OCI-LY7 (cell line): Measurements from ENCODE around the gene MEOX2. TPM values are rescaled to one million over a fixed set of nuclear protein-coding genes. Genes with fewer than 3 reads are reported as not detected.

Source experiments
- BruUV-seq: library from RNA; stranded (reverse); fragments of 400-500 nt; replicated peaks from 2 replicates; lab custom pipeline; 2021; lab: Mats Ljungman, UMichigan
- CTCF ChIA-PET: fragments of 300-600 bp; sonication (Branson Sonifier 250); formaldehyde crosslinking; loops from one replicate; lab custom pipeline; 2022; ENCODE audit warnings: antibody characterized with exemption; ENCODE audit not compliant: unreplicated experiment; lab: Charles Lee
- POLR2A ChIA-PET: fragments of 300-600 bp; sonication (Branson Sonifier 250); formaldehyde crosslinking; loops from one replicate; lab custom pipeline; 2022; ENCODE audit warnings: antibody characterized with exemption; lab: Charles Lee
- DNase-seq: peaks from one replicate; pipeline ENCODE4 v3.0.0-alpha.2; 2015; ENCODE audit warnings: low spot score
- H2AFZ ChIP-seq: fragments of 200-600 bp; sonication (generic), shearing (Covaris generic); 2 replicates; pipeline ENCODE4 v1.6.1; 2014; ENCODE audit warnings: mild to moderate bottlenecking, antibody characterized with exemption, low read length, moderate library complexity
- H3K27ac ChIP-seq: fragments of 200-600 bp; sonication (generic); 2 replicates; pipeline ENCODE4 v1.5.1; 2014; ENCODE audit warnings: mixed run types, low read depth, mild to moderate bottlenecking, moderate library complexity, low read length, inconsistent platforms; ENCODE audit not compliant: poor library complexity, severe bottlenecking
- H3K36me3 ChIP-seq: fragments of 200-600 bp; sonication (generic); 2 replicates; pipeline ENCODE4 v1.6.1; 2014; ENCODE audit warnings: mild to moderate bottlenecking, antibody characterized with exemption, low read length, moderate library complexity, mixed read lengths; ENCODE audit not compliant: insufficient read depth
- H3K4me1 ChIP-seq: fragments of 200-600 bp; sonication (generic); 2 replicates; pipeline ENCODE4 v1.5.1; 2014; ENCODE audit warnings: mild to moderate bottlenecking, low read length; ENCODE audit not compliant: insufficient read depth, poor library complexity, severe bottlenecking
- H3K4me2 ChIP-seq: fragments of 200-600 bp; sonication (generic); 2 replicates; pipeline ENCODE4 v1.6.1; 2014; ENCODE audit warnings: mild to moderate bottlenecking, low read length
- H3K4me3 ChIP-seq: fragments of 200-600 bp; sonication (generic); 2 replicates; pipeline ENCODE4 v1.5.1; 2014; ENCODE audit warnings: mild to moderate bottlenecking, low read depth, low read length; ENCODE audit not compliant: poor library complexity, severe bottlenecking
- H3K79me2 ChIP-seq: fragments of 200-600 bp; sonication (generic); 2 replicates; pipeline ENCODE4 v1.6.1; 2016; ENCODE audit warnings: low read depth, mild to moderate bottlenecking, low read length, moderate library complexity, mixed read lengths; ENCODE audit not compliant: insufficient read depth
- H3K9me2 ChIP-seq: fragments of 200-600 bp; sonication (generic); 2 replicates; pipeline ENCODE4 v1.6.1; 2016; ENCODE audit warnings: mild to moderate bottlenecking, low read length, mixed read lengths; ENCODE audit not compliant: insufficient read depth
- H3K9me3 ChIP-seq: fragments of 200-600 bp; sonication (generic); 2 replicates; pipeline ENCODE4 v1.6.1; 2014; ENCODE audit warnings: mild to moderate bottlenecking, mixed run types, low read length, mixed read lengths
- H4K20me1 ChIP-seq: fragments of 200-600 bp; sonication (generic); 2 replicates; pipeline ENCODE4 v1.6.1; 2014; ENCODE audit warnings: mild to moderate bottlenecking, antibody characterized with exemption, low read length, moderate library complexity, mixed read lengths; ENCODE audit not compliant: insufficient read depth
- CTCF ChIP-seq: fragments of 200-600 bp; sonication (generic); conservative IDR thresholded peaks from 2 replicates; pipeline ENCODE4 v1.5.1; 2014; ENCODE audit warnings: mild to moderate bottlenecking, antibody characterized with exemption, low read length, moderate library complexity, mixed read lengths
- EZH2phosphoT487 ChIP-seq: fragments of 200-600 bp; sonication (generic); IDR thresholded peaks from 2 replicates; pipeline ENCODE4 v1.6.1; 2018; ENCODE audit warnings: low read depth, borderline replicate concordance, mild to moderate bottlenecking, mixed run types, antibody characterized with exemption, low read length, moderate library complexity, mixed read lengths
- intact Hi-C: fragments of 100-400 bp; cut with micrococcal nuclease; formaldehyde crosslinking; loops from one replicate; pipeline ENCODE4 v1.10.0; 2022; ENCODE audit not compliant: unreplicated experiment
- total RNA-seq, 2 experiments: library from RNA; depleted of rRNA in 1 of 2; stranded (reverse); fragments of >200 nt in 1 of 2; shearing (Covaris generic) in 1 of 2; gene quantifications; 2 replicates each; pipeline ENCODE4 v1.2.3, GENCODE V29; 2014 to 2022

Gene MEOX2
- total RNA-seq, 2 experiments from 2014 or later = not detected

GRCh38 chr7:15647309-15647708 is 39.2 kb downstream of the MEOX2 start:
- ChIA-PET CTCF (no interaction called here), POLR2A (interaction anchor here (0.9 to 1.1 kb wide), 2 partner anchors 8 to 11 kb away, joined by 3 to 4 read pairs; no protein-coding TSS in a partner anchor)
- BruUV-seq = no TSS peak

GRCh38 chr7:15643000-15643705 is 43.3 kb downstream of the MEOX2 start:
- ChIA-PET POLR2A (no interaction called here), CTCF (no interaction called here)
- Histone ChIP-seq H3K4me3 (no peak overlapping the region), H3K9me2 (no peaks in the 10 kb centered on the region), H3K4me1 (no peaks in the 10 kb centered on the region), H3K27ac (no peak overlapping the region), H3K4me2 (no peak overlapping the region), H3K36me3 (no peaks in the 10 kb centered on the region), H2AFZ (no peak overlapping the region), H3K9me3 (no peaks in the 10 kb centered on the region), H4K20me1 (no peaks in the 10 kb centered on the region), H3K79me2 (no peaks in the 10 kb centered on the region)
- intact Hi-C loops = no loop called here
- TF ChIP-seq EZH2phosphoT487 (no peak), CTCF (no peak)
- no TSS peak for BruUV-seq
- no peak for DNase-seq

More at GRCh38 chr7:15647309-15647708, 39.2 kb downstream of the MEOX2 start:
- DNase-seq = no peak
- H4K20me1 ChIP-seq = no peaks in the 10 kb centered on the region
- H3K27ac ChIP-seq = no peak overlapping the region
- H3K4me1 ChIP-seq = no peaks in the 10 kb centered on the region
- no peaks in the 10 kb centered on the region for H3K9me3 ChIP-seq
- H2AFZ ChIP-seq = no peak overlapping the region
- no peaks in the 10 kb centered on the region for H3K79me2 ChIP-seq
- intact Hi-C loops = no loop called here
- TF ChIP-seq EZH2phosphoT487 = no peak
- TF ChIP-seq CTCF = no peak
- no peak overlapping the region for H3K4me3 ChIP-seq
- H3K9me2 ChIP-seq = no peaks in the 10 kb centered on the region
- no peaks in the 10 kb centered on the region for H3K36me3 ChIP-seq
- H3K4me2 ChIP-seq = no peak overlapping the region

GRCh38 chr7:15628876-15629275 is 57.6 kb downstream of the MEOX2 start:
- ChIA-PET CTCF (no interaction called here), POLR2A (no interaction called here)
- Histone ChIP-seq H3K4me3 (no peak overlapping the region), H3K9me2 (no peaks in the 10 kb centered on the region), H3K36me3 (no peaks in the 10 kb centered on the region), H3K79me2 (no peaks in the 10 kb centered on the region), H3K4me2 (no peak overlapping the region), H3K9me3 (no peaks in the 10 kb centered on the region), H4K20me1 (no peaks in the 10 kb centered on the region), H2AFZ (no peak overlapping the region), H3K27ac (no peak overlapping the region), H3K4me1 (no peaks in the 10 kb centered on the region)
- intact Hi-C loops = no loop called here
- DNase-seq = no peak
- TF ChIP-seq EZH2phosphoT487 (no peak), CTCF (no peak)
- BruUV-seq = no TSS peak
